Coronary artery (tissue), 2 donors: ENCODE measurements around the gene LUZP1.
"Not testable (repeated sequence)": the region's sequence is repeated elsewhere in the genome, so short reads cannot be mapped to it uniquely, and the experiment has no call there.

ENCODE experiments used
- DNase-seq: peaks from one replicate; pipeline ENCODE4 v3.0.0-alpha.2; 2017; ENCODE audit warnings: low spot score
- H3K27ac ChIP-seq, 2 donors: fragments of 200-600 bp; sonication (generic); one replicate each; pipeline ENCODE4 v1.5.1; 2016 to 2019
- H3K4me3 ChIP-seq: fragments of 200-600 bp; sonication (generic); 2 replicates; pipeline ENCODE4 v1.5.1; 2016; ENCODE audit warnings: mild to moderate bottlenecking, moderate library complexity
- CTCF ChIP-seq: fragments of 200-600 bp; sonication (generic); IDR thresholded peaks from one replicate; pipeline ENCODE4 v1.5.1; 2019; ENCODE audit warnings: antibody characterized with exemption

LUZP1 gene

GRCh38 chr1:23198373-23198772 is 29.7 kb upstream of the LUZP1 start:
- H3K4me3 ChIP-seq = no peak overlapping the region
- DNase-seq = no peak
- no peak for TF ChIP-seq CTCF
- no peak overlapping the region for H3K27ac ChIP-seq

DNA sequence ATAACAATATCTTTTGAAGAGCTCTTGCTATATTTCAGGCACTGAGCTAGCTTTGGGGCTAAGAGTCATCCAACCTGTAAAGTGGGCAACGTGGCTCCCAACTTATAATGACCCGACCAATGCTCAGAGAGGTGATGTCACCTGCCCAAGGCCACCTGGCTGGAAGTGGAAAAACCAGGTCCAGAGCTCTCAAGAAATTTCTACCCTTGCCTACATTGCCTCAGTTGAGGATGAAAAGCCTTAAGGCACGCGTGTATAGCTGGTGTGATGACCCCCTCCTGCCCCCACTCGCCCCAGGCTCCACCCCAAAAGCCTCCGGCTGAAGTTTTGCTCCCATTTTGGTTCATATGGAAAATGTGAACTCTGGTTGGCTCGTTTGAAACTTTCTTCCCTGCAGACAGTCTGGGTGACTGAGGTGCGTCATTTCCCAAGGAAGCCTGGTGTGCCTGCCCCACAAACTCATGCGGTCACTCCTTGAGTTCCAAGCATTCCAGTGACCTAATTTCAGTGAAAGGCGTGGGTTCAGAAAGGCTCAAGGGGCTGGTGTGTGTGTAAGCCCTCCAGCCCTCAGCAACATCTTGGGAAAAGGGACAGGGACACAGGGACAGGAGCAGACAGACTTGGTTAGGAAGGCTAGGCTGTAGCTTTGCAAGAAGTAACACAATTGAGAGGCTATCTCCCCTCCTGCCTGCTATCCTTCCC is 28.1 kb upstream of the LUZP1 start:
- no peak overlapping the region for H3K4me3 ChIP-seq
- no peak for TF ChIP-seq CTCF
- no peak overlapping the region for H3K27ac ChIP-seq
- DNase-seq = no peak

DNA sequence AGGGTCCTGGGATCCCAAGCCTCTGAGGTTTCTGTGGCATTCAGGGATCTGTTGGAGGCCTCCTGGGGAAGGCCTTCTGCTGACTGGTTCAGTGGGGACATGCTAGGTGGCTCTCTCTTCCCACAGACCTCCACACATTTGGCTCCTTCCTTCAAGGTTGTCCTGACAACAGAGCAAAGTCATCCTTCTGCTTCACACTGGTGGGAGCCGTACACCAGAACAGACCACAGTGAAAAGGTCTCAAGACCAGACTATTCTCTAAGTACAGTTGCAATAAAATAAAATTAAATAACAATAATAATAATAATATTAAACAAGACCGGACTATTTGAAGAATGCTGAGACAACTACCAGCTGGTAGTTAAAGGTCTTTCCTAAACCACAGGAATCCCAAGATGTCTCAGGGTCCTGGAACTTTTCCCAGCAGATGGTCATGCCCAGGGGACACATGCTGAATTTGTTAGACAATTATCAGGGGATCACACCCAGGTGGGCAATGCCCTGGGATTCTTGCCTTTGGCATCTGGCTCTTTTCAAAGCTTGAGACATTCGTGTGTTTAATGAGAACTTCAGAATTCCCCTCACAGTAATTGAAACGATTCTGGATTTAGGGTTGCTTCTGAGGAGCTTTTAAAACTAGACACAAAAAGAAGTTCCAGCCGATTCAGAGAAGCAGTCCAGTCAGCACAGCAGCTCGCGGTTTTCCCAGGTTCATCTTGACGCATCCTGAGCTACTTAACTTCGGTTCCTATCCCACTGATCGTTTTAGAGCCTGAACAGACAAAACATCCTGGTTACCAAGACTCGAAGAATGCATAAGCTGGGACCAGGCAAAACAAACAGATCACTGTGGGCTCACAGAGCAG is 25.7 kb upstream of the LUZP1 start:
- Histone ChIP-seq H3K27ac (no peak overlapping the region), H3K4me3 (no peak overlapping the region)
- TF ChIP-seq CTCF = no peak
- DNase-seq = no peak

DNA sequence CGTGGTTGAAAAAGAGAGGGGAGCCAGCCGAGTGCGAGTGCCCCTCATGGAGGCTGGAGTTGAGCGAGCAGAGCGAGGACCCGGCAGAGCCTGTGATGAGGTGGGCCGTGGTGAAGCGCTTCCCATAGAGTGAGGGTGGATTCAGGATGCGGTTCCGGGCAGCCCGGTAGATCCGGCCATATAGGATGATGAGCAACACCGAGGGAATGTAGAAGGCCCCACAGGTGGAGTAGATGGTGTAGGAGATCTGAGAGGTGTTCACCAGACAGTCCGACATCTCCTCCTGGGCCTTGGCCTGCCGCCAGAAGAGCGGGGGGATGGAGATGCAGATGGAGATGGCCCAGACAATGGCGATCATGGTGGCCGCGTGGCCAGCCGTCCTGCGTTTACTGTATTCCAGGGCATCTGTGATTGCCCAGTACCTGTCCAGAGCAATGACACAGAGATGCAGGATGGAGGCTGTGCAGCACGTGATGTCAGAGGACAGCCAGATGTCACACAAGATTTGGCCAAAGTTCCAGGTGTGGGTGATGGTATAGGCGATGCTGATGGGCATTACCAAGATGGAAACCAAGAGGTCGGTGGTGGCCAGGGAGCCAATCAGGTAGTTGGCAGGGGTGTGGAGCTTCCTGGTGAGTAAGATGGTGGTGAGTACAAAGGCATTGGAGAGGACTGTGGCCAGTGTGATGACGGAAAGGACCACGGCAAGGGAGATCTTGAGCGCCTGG is 24.9 kb upstream of the LUZP1 start:
- no peak overlapping the region for H3K27ac ChIP-seq
- no peak for TF ChIP-seq CTCF
- no peak overlapping the region for H3K4me3 ChIP-seq
- DNase-seq = no peak

GRCh38 chr1:23191199-23191598 is 22.5 kb upstream of the LUZP1 start:
- H3K27ac ChIP-seq = no peak overlapping the region
- no peak for TF ChIP-seq CTCF
- no peak overlapping the region for H3K4me3 ChIP-seq
- DNase-seq = no peak

DNA sequence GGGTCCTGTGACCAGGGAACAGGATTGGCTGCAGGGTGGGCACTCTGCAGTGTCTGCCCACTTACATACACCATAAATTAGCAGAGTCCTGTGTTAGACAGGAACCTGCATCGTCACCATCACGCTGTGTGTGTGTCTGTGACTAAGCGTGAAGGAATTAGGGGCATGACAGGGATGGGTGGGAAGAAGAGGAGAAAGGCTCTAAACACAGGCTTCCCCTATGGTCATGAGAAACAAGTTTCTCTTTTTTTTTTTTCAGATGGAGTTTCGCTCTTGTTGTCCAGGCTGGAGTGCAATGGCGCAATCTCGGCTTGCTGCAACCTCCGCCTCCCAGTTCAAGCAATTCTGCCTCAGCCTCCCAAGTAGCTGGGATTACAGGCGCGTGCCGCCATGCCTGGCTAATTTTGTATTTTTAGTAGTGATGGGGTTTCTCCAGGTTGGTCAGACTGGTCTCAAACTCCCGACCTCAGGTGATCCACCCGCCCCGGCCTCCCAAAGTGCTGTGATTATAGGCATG is 20.3 kb upstream of the LUZP1 start:
- H3K27ac ChIP-seq, DNase-seq, H3K4me3 ChIP-seq: not testable (repeated sequence)

- TF ChIP-seq CTCF = no peak
- H3K4me3 ChIP-seq = no peak overlapping the region
- H3K27ac ChIP-seq = no peak overlapping the region
- DNase-seq = no peak
Observed at GRCh38 chr1:23188434-23188884, 19.8 kb upstream of the LUZP1 start.
